Glomerular visceral epithelial cell (primary cell): Measurements from ENCODE around the gene ST3GAL4.

Experiments
- DNase-seq: peaks from one replicate; pipeline ENCODE4 v3.0.0-alpha.2; 2016; ENCODE audit errors: extremely low spot score

ST3GAL4 gene

GRCh38 chr11:126405906-126406305 is 50.4 kb downstream of the ST3GAL4 start:
- no peak for DNase-seq

- no peak for DNase-seq
Measured at GRCh38 chr11:126406368-126406767, 50.9 kb downstream of the ST3GAL4 start.

GRCh38 chr11:126407101-126407521 is 51.6 kb downstream of the ST3GAL4 start:
- no peak for DNase-seq

GRCh38 chr11:126407682-126408288 is 52.3 kb downstream of the ST3GAL4 start:
- no peak for DNase-seq

- no peak for DNase-seq
Measured at GRCh38 chr11:126408496-126408895, 53.0 kb downstream of the ST3GAL4 start.

- DNase-seq, result no peak
Measured at GRCh38 chr11:126408901-126409619, 53.6 kb downstream of the ST3GAL4 start.

GRCh38 chr11:126409620-126409985 is 54.1 kb downstream of the ST3GAL4 start:
- DNase-seq, result no peak

- DNase-seq, result no peak
Measured at GRCh38 chr11:126410649-126411048, 55.2 kb downstream of the ST3GAL4 start.

- DNase-seq, result no peak
Measured at GRCh38 chr11:126411971-126412381, 56.5 kb downstream of the ST3GAL4 start.

- DNase-seq, result no peak
Measured at GRCh38 chr11:126413426-126413825, 57.9 kb downstream of the ST3GAL4 start.

- DNase-seq, result no peak
Measured at GRCh38 chr11:126413843-126414405, 58.4 kb downstream of the ST3GAL4 start.

GRCh38 chr11:126414615-126415014 is 59.1 kb downstream of the ST3GAL4 start:
- DNase-seq, result no peak

GRCh38 chr11:126415128-126415527 is 59.6 kb downstream of the ST3GAL4 start:
- no peak for DNase-seq

GRCh38 chr11:126415669-126416420 is 60.4 kb downstream of the ST3GAL4 start:
- no peak for DNase-seq

- no peak for DNase-seq
Measured at GRCh38 chr11:126416542-126417090, 61.1 kb downstream of the ST3GAL4 start.

- DNase-seq, result no peak
Measured at GRCh38 chr11:126417091-126417862, 61.8 kb downstream of the ST3GAL4 start.

GRCh38 chr11:126418887-126419286 is 63.4 kb downstream of the ST3GAL4 start:
- DNase-seq, result no peak

- no peak for DNase-seq
Measured at GRCh38 chr11:126419801-126420697, 64.6 kb downstream of the ST3GAL4 start.

GRCh38 chr11:126420698-126421256 is 65.3 kb downstream of the ST3GAL4 start:
- no peak for DNase-seq

GRCh38 chr11:126421271-126421671 is 65.8 kb downstream of the ST3GAL4 start:
- no peak for DNase-seq
